GM19467 (cell line): ENCODE measurements around the gene ELP1.
"Not testable (repeated sequence)": the region's sequence is repeated elsewhere in the genome, so short reads cannot be mapped to it uniquely, and the experiment has no call there.

ENCODE experiments used
- ATAC-seq: cut with Tn5 transposase; IDR thresholded peaks from one replicate; pipeline ENCODE4 v1.9.1; 2021; ENCODE audit warnings: mild to moderate bottlenecking, moderate library complexity; ENCODE audit not compliant: unreplicated experiment

Gene ELP1

GRCh38 chr9:108933718-108934322 is at the start of gene ELP1:
Gene ELP1, minus strand, starts transcription at chr9:108934124. Its CDS starts 2,978 bp downstream, at chr9:108931146.
- peak; percentile 84 for ATAC-seq

- ATAC-seq = no peak
Measured at GRCh38 chr9:108980893-108981292, 47.0 kb upstream of the ELP1 start.

- no peak for ATAC-seq
Measured at GRCh38 chr9:108978205-108978604, 44.3 kb upstream of the ELP1 start.

GRCh38 chr9:108973895-108974294 is 40.0 kb upstream of the ELP1 start:
- ATAC-seq = no peak

- no peak for ATAC-seq
Measured at GRCh38 chr9:108972626-108973209, 38.8 kb upstream of the ELP1 start.

GRCh38 chr9:108972186-108972585 is 38.3 kb upstream of the ELP1 start:
- ATAC-seq = no peak

- not testable (repeated sequence) for ATAC-seq
Measured at GRCh38 chr9:108971392-108971791, 37.5 kb upstream of the ELP1 start.

- ATAC-seq = no peak
Measured at GRCh38 chr9:108967916-108968315, 34.0 kb upstream of the ELP1 start.

- ATAC-seq = no peak
Measured at GRCh38 chr9:108963459-108964143, 29.7 kb upstream of the ELP1 start.

GRCh38 chr9:108961151-108961550 is 27.2 kb upstream of the ELP1 start:
- no peak for ATAC-seq

- no peak for ATAC-seq
Measured at GRCh38 chr9:108960331-108960730, 26.4 kb upstream of the ELP1 start.

GRCh38 chr9:108956631-108957026 is 22.7 kb upstream of the ELP1 start:
- ATAC-seq = no peak

- no peak for ATAC-seq
Measured at GRCh38 chr9:108956022-108956630, 22.2 kb upstream of the ELP1 start.

GRCh38 chr9:108953983-108954574 is 20.2 kb upstream of the ELP1 start:
- ATAC-seq = no peak

GRCh38 chr9:108951578-108951977 is 17.7 kb upstream of the ELP1 start:
- ATAC-seq = no peak

- no peak for ATAC-seq
Measured at GRCh38 chr9:108950168-108950567, 16.2 kb upstream of the ELP1 start.

GRCh38 chr9:108939975-108940374 is 6.1 kb upstream of the ELP1 start:
- ATAC-seq = no peak

GRCh38 chr9:108937561-108938305 is 3.8 kb upstream of the ELP1 start:
- ATAC-seq = no peak

- ATAC-seq = peak; percentile 79
Measured at GRCh38 chr9:108934323-108934893, 484 bp upstream of the ELP1 start, which contains the start of gene ABITRAM. Gene ABITRAM, plus strand, starts transcription at chr9:108934400. Its CDS starts 87 bp downstream, at chr9:108934487.

GRCh38 chr9:108933231-108933717 is 650 bp downstream of the ELP1 start:
- ATAC-seq = no peak
